ENCODE measurements around the gene TTLL12.

Gene TTLL12

DNA sequence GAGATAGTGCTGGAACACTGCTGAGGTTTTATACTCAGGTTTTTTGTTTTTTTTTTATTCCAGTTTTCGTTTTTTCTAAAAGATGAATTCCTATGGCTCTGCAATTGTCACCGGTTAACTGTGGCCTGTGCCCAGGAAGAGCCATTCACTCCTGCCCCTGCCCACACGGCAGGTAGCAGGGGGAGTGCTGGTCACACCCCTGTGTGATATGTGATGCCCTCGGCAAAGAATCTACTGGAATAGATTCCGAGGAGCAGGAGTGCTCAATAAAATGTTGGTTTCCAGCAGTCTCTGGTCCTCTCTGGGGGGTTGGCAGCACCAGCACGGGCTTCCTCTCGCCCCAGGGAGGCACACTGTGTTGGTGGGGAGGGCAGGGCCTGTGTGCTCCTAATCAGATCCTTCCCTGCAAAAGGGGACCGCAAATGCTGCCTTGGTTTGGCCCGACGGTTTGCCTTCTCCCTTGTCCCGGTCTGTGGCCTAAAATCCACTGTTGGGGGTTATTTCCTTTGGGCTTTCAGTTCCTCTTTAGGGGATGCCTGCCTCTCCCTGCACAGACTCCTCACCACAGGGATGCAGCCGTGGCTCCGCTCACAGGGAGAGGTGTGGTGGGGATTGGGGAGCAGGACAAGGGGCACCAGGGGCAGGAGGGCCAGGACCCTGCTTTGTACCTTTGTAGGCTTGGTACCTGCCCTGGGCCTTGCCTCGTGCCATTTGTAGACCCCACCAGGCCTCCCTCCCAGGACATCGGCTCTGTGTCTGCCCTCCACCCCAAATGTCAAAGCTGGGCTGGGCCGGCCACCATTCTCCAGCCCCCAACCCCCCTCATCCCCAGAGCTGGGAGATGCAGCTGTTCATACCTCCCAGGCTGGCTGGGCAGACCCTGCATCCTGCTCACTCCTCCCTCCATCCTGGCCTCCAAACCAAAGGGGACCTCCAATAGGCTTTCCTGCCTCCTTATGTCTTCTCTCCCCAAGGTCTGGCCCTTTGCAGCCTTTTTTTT lies 57.2 kb downstream of the TTLL12 start:
- in situ Hi-C loops (cut with HindIII; ENCODE audit: low pct_unique_long_range_greater_than_20kb, low sequenced_read_pairs) = no loop called here
- DNase-seq (ENCODE audit: low read depth in 1 of 2, low spot score in 1 of 2) = no peak

DNA sequence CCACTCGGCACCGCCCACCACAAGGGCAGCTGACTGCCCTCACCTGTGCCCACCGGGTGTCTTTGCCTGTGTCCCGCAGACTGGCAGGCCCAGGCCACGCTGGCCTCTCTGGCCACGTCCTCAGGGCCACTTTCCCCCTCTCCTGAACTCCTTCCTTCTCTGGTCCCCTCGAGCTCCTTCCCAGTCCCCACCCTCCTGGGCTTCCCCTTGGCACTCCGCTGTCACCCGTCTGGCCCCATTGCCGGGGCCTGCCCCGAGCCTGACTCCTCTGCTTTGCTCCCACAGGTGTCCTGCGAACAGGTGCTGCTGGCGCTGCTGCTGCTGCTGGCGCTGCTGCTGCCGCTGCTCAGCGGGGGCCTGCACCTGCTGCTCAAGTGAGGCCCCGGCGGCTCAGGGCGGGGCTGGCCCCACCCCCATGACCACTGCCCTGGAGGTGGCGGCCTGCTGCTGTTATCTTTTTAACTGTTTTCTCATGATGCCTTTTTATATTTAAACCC lies 58.0 kb downstream of the TTLL12 start:
- in situ Hi-C loops (cut with HindIII; ENCODE audit: low pct_unique_long_range_greater_than_20kb, low sequenced_read_pairs) = no loop called here
- DNase-seq (ENCODE audit: low read depth in 1 of 2, low spot score in 1 of 2) = no peak
- no peak for TF ChIP-seq JUND (IDR thresholded peaks at IDR 0.05; ENCODE audit: low read depth)

More for the DNA sequence above, 57.2 kb downstream of the TTLL12 start:
- no peak for TF ChIP-seq JUND (IDR thresholded peaks at IDR 0.05; ENCODE audit: low read depth)

DNA sequence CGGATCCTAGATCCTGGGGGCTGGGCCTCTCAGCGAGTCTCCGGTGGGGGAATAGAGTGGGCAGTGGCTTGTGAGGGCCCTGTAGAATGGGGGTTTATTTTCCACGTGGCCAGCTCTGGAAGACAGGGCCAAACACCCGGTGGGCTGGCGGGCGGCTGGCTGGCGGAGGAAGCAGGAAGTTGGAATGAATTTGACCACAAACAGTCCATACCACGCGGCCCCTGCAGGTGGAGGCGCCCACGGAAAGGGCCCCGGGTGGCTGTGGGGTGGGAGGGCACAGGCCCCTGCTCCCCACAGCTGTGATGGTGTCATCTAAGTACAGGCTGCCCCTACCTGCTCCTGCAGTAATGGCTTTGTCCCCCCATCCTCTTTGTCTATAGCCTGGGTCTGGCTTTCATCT lies 58.8 kb downstream of the TTLL12 start:
- DNase-seq (ENCODE audit: low read depth in 1 of 2, low spot score in 1 of 2) = no peak
- no peak for TF ChIP-seq JUND (IDR thresholded peaks at IDR 0.05; ENCODE audit: low read depth)

DNA sequence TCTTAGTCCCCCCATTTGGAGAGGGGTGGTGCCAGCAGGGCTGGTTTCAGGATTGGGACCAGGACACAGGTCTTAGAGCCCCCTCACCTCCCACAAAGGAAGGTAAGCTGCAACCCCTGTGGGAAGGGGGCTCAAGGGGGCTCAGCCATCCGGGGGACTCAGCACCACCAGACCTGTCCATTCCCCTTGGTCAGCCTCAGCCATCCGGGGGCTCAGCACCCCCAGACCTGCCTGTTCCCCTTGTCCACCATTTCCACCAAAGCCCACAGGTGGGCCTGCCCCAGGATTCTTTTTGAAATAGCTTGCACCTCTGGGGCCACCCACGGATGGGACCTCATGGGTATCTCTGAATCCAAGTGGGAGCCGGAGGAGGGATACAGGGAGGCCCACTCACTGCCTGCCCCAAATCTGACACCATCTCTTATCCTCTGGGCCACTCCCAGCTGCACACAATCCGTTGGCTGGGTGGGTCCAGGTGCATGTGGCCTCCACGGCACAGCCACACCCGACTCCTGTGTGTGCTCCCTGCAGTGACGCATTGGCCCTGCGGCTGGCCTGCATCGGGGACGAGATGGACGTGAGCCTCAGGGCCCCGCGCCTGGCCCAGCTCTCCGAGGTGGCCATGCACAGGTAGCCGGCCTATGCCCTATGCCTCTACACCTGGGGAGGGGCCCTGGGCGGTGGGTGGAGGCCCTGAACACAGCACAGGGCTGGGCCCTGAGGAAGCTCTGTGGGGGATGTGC lies 59.6 kb downstream of the TTLL12 start:
- DNase-seq (ENCODE audit: low read depth in 1 of 2, low spot score in 1 of 2) = no peak
- TF ChIP-seq JUND (IDR thresholded peaks at IDR 0.05; ENCODE audit: low read depth) = no peak
- in situ Hi-C loops (cut with HindIII; ENCODE audit: low pct_unique_long_range_greater_than_20kb, low sequenced_read_pairs) = no loop called here

More for the DNA sequence above, 58.8 kb downstream of the TTLL12 start:
- in situ Hi-C loops (cut with HindIII; ENCODE audit: low pct_unique_long_range_greater_than_20kb, low sequenced_read_pairs) = no loop called here

DNA sequence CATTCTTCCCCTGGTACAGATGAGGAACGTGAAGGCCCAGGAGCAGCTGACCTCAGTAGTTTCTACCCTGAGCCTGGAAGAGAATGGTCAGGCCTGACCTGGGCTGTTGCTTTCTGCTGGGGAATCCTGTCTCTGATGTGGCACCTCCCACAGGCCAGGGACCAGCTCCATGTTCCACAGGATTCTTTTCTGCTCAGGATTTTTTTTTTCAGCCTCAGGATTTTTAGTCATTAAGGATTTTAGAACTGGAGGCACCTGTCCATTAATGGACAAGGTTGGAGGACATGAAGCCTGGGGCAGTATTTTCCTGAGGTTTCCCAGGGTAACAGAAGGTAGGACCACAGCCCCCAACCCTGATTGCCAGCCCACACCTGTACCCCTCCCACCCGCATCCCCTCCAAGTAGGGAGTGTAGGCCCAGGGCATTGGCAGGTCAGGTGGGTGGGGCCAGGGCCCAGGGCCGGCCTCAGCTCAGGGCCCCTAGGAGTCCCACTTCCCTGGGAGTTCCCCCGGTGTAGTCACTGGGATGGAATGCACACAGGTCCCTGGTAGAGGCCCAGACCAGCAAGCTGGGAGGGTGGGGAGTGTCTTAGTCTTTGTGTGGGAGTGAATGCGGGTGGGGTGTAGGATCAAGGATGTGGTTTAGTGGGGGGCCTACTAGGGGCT lies 60.3 kb downstream of the TTLL12 start:
- DNase-seq (ENCODE audit: low read depth in 1 of 2, low spot score in 1 of 2) = no peak
- in situ Hi-C loops (cut with HindIII; ENCODE audit: low pct_unique_long_range_greater_than_20kb, low sequenced_read_pairs) = no loop called here
- no peak for TF ChIP-seq JUND (IDR thresholded peaks at IDR 0.05; ENCODE audit: low read depth)

DNA sequence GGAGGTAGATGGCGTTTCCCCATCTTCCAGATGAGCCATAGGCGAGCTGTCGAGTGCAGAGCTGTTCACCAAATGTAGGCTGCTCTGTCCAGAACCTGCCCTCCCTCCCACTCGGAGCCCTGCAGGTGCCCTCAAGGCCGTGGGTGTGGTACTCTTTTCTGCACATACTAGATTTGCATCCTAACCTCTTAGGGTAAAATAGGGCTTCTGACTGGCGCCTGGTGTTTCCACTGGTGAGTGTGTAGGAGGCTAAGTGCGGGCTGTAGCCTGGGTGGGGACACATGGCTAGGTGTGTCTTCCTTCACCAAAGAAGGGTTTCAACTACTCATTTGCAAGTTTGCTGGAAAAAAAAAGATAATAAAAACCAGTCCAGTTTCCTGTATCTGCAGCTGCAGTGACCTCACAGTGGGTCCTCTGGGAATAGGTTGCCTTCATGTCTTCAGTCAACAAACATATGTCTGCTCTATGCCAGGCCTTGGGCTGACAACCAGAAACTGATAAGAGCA lies 67.9 kb downstream of the TTLL12 start:
- in situ Hi-C loops (cut with HindIII; ENCODE audit: low pct_unique_long_range_greater_than_20kb, low sequenced_read_pairs) = no loop called here
- TF ChIP-seq JUND (IDR thresholded peaks at IDR 0.05; ENCODE audit: low read depth) = no peak
- no peak for DNase-seq (ENCODE audit: low read depth in 1 of 2, low spot score in 1 of 2)

DNA sequence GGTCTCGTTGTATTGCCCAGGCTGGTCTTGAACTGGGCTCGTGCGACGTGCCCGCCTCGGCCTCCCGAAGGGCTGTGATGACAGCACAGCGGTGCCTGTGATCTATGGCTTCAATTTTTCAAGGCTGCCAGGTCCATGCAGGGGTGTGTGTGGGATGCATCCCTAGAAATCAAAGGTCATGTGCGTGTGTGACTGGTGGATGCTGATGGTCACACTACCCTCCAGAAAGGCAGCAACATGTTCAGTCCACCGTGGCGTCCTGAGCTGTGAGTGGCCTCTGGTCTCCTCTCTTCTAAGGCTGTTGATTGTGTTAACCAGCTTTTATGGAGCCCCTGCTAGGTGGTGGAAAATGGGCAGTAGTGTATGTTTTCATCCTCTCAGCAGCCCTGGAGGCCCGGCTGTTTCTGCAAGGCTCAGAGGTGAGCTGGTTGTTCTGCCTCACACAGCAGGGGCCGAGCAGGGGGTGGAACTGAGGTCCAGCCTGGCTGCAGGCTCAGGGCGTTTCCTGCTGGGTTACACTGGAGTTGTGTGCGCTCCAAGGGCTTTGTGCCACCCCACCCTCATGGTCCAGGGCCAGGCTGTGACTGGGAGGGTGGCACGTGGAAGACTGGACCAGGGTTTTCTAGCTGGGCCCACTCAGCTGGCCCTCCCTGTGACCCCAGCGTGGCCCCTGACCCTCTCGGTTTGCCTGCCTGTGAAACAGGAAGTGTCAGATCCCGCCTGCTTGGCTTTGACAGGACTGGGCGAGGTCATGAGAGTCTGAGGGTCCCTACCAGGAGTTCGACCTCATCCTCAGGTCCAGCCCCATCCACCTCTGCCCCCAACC lies 68.7 kb downstream of the TTLL12 start:
- no peak for DNase-seq (ENCODE audit: low read depth in 1 of 2, low spot score in 1 of 2)
- in situ Hi-C loops (cut with HindIII; ENCODE audit: low pct_unique_long_range_greater_than_20kb, low sequenced_read_pairs) = no loop called here
- no peak for TF ChIP-seq JUND (IDR thresholded peaks at IDR 0.05; ENCODE audit: low read depth)

DNA sequence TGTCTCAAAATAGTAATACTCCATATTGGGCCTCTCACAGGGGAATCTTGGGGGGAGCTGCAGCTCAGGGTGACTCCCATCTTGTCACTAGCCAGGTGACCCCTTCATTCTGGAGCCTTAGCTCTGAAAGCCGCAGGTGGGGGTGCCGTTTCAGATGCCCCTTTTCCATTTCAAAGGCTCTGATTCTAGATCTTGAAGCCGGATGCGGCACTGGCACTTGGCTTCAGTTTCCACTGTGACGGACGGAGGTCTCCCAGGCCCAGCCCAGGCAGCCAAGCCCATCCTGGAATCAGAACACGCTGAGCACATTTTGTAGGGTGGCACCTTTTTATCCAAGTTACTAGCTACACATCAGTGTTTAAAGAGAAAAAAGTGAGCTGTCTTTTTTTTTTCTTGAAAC lies 70.0 kb downstream of the TTLL12 start:
- no peak for DNase-seq (ENCODE audit: low read depth in 1 of 2, low spot score in 1 of 2)
- in situ Hi-C loops (cut with HindIII; ENCODE audit: low pct_unique_long_range_greater_than_20kb, low sequenced_read_pairs) = no loop called here
- no peak for TF ChIP-seq JUND (IDR thresholded peaks at IDR 0.05; ENCODE audit: low read depth)

Data from T47D (cell line).